PC-3 (cell line): ENCODE data around the gene ZDHHC8. TPM values are rescaled to one million over a fixed set of nuclear protein-coding genes. Genes with fewer than 3 reads are reported as not detected.

Experiments used
- ATAC-seq: fragments of 200-7000 bp; cut with Tn5 transposase; 2 replicates; pipeline ENCODE4 v1.9.1; 2020; ENCODE audit warnings: mild to moderate bottlenecking, moderate library complexity
- BruUV-seq: library from RNA; stranded (reverse); fragments of 400-500 nt; replicated peaks from 2 replicates; lab custom pipeline; 2021; lab: Mats Ljungman, UMichigan
- CTCF ChIA-PET: fragments of 300-600 bp; sonication (Branson Sonifier 250); formaldehyde crosslinking; loops from one replicate; lab custom pipeline; 2022; ENCODE audit warnings: antibody characterized with exemption; lab: Charles Lee
- POLR2A ChIA-PET: fragments of 300-600 bp; sonication (Branson Sonifier 250); formaldehyde crosslinking; loops from one replicate; lab custom pipeline; 2022; ENCODE audit warnings: antibody characterized with exemption; ENCODE audit not compliant: unreplicated experiment; lab: Charles Lee
- DNase-seq: peaks from one replicate; pipeline ENCODE4 v3.0.0-alpha.2; 2015
- H2AFZ ChIP-seq: fragments of 300-600 bp; sonication (generic); 2 replicates; pipeline ENCODE4 v1.6.0; 2016; ENCODE audit warnings: antibody characterized with exemption, low read length
- H3F3A ChIP-seq: fragments of 300-600 bp; sonication (generic); one replicate; pipeline ENCODE4 v1.6.0; 2017; ENCODE audit warnings: antibody characterized with exemption, low read length, control low read depth, mild to moderate bottlenecking; ENCODE audit not compliant: unreplicated experiment
- H3K27ac ChIP-seq: fragments of 300-600 bp; sonication (generic); 2 replicates; pipeline ENCODE4 v1.5.1; 2016; ENCODE audit warnings: mild to moderate bottlenecking, low read length
- H3K27me3 ChIP-seq: fragments of 300-600 bp; sonication (generic); 2 replicates; pipeline ENCODE4 v1.6.1; 2016; ENCODE audit warnings: low read length, mixed read lengths
- H3K36me3 ChIP-seq: fragments of 300-600 bp; sonication (generic); 2 replicates; pipeline ENCODE4 v1.6.1; 2016; ENCODE audit warnings: low read depth, mixed run types, low read length, mixed read lengths
- H3K4me1 ChIP-seq: fragments of 300-600 bp; sonication (generic); 2 replicates; pipeline ENCODE4 v1.5.1; 2016; ENCODE audit warnings: low read length; ENCODE audit not compliant: insufficient read depth
- H3K4me2 ChIP-seq: fragments of 300-600 bp; sonication (generic); 2 replicates; pipeline ENCODE4 v1.6.0; 2016; ENCODE audit warnings: low read length
- H3K4me3 ChIP-seq: fragments of 300-600 bp; sonication (generic); 2 replicates; pipeline ENCODE4 v1.5.1; 2016; ENCODE audit warnings: mild to moderate bottlenecking, low read length, mixed read lengths
- H3K79me2 ChIP-seq: fragments of 300-600 bp; sonication (generic); 2 replicates; pipeline ENCODE4 v1.6.1; 2017; ENCODE audit warnings: low read length, mixed read lengths
- H3K9ac ChIP-seq: fragments of 300-600 bp; sonication (generic); 2 replicates; pipeline ENCODE4 v1.6.0; 2016; ENCODE audit warnings: mild to moderate bottlenecking, low read length
- H3K9me2 ChIP-seq: fragments of 300-600 bp; sonication (generic); replicated peaks from 2 replicates; pipeline ENCODE4 v1.6.1; 2016; ENCODE audit warnings: mixed run types, low read length, mixed read lengths
- H3K9me3 ChIP-seq: fragments of 300-600 bp; sonication (generic); 2 replicates; pipeline ENCODE4 v1.6.1; 2016; ENCODE audit warnings: low read length, mixed read lengths
- H4K20me1 ChIP-seq: fragments of 300-600 bp; sonication (generic); 2 replicates; pipeline ENCODE4 v1.6.1; 2016; ENCODE audit warnings: low read length, mixed read lengths
- EZH2 ChIP-seq: fragments of 300-600 bp; sonication (generic); IDR thresholded peaks from one replicate; pipeline ENCODE4 v1.6.1; 2017; ENCODE audit warnings: antibody characterized with exemption, mild to moderate bottlenecking, low read length; ENCODE audit not compliant: unreplicated experiment
- EZH2phosphoT487 ChIP-seq: fragments of 300-600 bp; sonication (generic); IDR thresholded peaks from 2 replicates; pipeline ENCODE4 v1.6.1; 2018; ENCODE audit warnings: mild to moderate bottlenecking, antibody characterized with exemption, low read length, borderline replicate concordance
- intact Hi-C: fragments of 100-400 bp; cut with micrococcal nuclease; formaldehyde crosslinking; loops from 2 replicates; pipeline ENCODE4 v1.9.0; 2023
- total RNA-seq: library from RNA; depleted of rRNA; stranded (reverse); fragments of >200 nt; gene quantifications from 2 replicates; pipeline ENCODE4 v1.2.3, GENCODE V29; 2014
- TF ChIP-seq, protein P1 (sequence below): fragments of 300-600 bp; sonication (generic); conservative IDR thresholded peaks from 2 replicates; pipeline ENCODE4 v1.5.1; 2017; ENCODE audit warnings: antibody characterized with exemption, low read depth, mild to moderate bottlenecking, low read length

ZDHHC8 gene
- total RNA-seq, 1 experiment from 2014 or later: 24.6 TPM

DNA sequence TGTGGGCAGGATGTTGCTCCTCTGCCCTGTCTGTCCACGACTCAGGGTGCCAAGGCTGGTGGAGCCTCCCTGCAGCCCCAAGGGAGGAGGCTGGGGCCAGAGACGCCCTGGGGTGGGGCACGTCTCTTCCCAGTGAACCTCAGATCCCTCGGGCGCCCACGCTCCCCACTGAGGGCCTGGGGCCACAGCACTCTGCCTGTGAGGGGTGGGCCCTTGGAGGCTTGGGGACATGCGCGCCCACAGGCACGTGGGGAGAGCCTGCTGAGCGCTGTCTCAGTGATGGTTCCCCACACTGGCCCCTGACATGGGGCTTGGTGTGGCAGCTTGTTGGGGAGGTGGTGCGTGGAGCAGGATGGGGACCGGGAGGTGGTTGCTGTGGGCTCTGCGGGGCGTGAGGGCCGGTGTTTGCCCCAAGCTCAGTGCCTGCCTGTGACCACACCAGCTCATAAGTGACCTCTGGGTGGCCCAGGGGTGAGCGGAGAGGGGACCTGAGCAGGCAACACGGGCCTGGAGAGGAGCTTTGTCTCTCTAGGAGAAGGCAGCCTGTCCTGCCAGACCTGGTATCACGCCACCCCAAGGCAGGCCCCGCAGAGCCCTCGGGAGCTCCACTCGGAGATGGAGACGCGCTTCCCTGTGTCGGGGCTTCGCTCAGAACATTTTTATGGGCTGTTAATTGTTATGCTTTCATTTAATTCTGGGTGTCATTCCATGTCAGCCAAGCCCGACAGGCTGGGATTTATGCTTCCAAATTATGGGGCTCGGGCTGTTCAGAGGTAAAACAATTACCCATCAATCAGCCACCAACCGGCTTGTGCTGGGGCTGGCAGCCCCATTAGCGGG is 46.7 kb downstream of the ZDHHC8 start:
- no peak for TF ChIP-seq EZH2phosphoT487
- TF ChIP-seq, protein P1, sequence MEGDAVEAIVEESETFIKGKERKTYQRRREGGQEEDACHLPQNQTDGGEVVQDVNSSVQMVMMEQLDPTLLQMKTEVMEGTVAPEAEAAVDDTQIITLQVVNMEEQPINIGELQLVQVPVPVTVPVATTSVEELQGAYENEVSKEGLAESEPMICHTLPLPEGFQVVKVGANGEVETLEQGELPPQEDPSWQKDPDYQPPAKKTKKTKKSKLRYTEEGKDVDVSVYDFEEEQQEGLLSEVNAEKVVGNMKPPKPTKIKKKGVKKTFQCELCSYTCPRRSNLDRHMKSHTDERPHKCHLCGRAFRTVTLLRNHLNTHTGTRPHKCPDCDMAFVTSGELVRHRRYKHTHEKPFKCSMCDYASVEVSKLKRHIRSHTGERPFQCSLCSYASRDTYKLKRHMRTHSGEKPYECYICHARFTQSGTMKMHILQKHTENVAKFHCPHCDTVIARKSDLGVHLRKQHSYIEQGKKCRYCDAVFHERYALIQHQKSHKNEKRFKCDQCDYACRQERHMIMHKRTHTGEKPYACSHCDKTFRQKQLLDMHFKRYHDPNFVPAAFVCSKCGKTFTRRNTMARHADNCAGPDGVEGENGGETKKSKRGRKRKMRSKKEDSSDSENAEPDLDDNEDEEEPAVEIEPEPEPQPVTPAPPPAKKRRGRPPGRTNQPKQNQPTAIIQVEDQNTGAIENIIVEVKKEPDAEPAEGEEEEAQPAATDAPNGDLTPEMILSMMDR: no peak
- no peak for TF ChIP-seq EZH2
- Histone ChIP-seq H3K9me2 (no peaks in the 10 kb centered on the region), H3K4me2 (no peak overlapping the region), H3K4me3 (no peak overlapping the region), H3K27ac (no peak overlapping the region), H3K27me3 (no peaks in the 10 kb centered on the region), H3K79me2 (no peaks in the 10 kb centered on the region), H2AFZ (no peak overlapping the region), H3K9me3 (no peaks in the 10 kb centered on the region), H3K36me3 (no peaks in the 10 kb centered on the region), H3K9ac (no peak overlapping the region), H3F3A (no peaks in the 10 kb centered on the region), H3K4me1 (no peaks in the 10 kb centered on the region), H4K20me1 (no peaks in the 10 kb centered on the region)
- DNase-seq (no peak), ATAC-seq (no peak)
- POLR2A ChIA-PET: no interaction called here
- intact Hi-C loops: no loop called here
- BruUV-seq: no TSS peak
- CTCF ChIA-PET: no interaction called here

DNA sequence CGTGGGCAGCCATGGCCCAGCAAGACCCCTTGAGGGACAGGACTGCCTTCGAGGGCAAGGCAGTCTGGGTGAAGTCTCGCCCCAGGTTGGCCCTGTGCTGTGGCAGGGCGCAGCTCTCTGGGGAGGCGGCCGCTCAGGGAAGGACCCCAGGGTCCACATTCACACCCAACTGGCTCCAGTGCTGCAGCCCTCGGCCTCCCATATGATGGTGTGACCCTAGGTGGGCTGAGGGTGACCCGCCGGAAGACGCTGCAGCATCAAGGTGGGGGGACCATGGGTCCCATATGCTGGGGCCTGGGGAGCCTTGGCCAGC is 47.3 kb downstream of the ZDHHC8 start:
- Histone ChIP-seq H3K4me3 (no peak overlapping the region), H3F3A (no peaks in the 10 kb centered on the region), H3K9me2 (no peaks in the 10 kb centered on the region), H3K27me3 (no peaks in the 10 kb centered on the region), H3K4me1 (no peaks in the 10 kb centered on the region), H3K27ac (no peak overlapping the region), H3K79me2 (no peaks in the 10 kb centered on the region), H3K9me3 (no peaks in the 10 kb centered on the region), H3K36me3 (no peaks in the 10 kb centered on the region), H3K9ac (no peak overlapping the region), H3K4me2 (no peak overlapping the region), H2AFZ (no peak overlapping the region), H4K20me1 (no peaks in the 10 kb centered on the region)
- DNase-seq (no peak), ATAC-seq (no peak)
- ChIA-PET POLR2A (no interaction called here), CTCF (no interaction called here)
- TF ChIP-seq, protein P1: no peak
- no peak for TF ChIP-seq EZH2phosphoT487
- no peak for TF ChIP-seq EZH2
- no TSS peak for BruUV-seq
- intact Hi-C loops: no loop called here
